Kidney capillary endothelial cell (primary cell): ENCODE measurements around the gene UTS2R.

Experiments
- DNase-seq: peaks from one replicate; pipeline ENCODE4 v3.0.0-alpha.2; 2018; ENCODE audit warnings: low spot score

UTS2R gene

GRCh38 chr17:82389379-82389778, 17.8 kb downstream of the UTS2R start:
- no peak for DNase-seq

DNA sequence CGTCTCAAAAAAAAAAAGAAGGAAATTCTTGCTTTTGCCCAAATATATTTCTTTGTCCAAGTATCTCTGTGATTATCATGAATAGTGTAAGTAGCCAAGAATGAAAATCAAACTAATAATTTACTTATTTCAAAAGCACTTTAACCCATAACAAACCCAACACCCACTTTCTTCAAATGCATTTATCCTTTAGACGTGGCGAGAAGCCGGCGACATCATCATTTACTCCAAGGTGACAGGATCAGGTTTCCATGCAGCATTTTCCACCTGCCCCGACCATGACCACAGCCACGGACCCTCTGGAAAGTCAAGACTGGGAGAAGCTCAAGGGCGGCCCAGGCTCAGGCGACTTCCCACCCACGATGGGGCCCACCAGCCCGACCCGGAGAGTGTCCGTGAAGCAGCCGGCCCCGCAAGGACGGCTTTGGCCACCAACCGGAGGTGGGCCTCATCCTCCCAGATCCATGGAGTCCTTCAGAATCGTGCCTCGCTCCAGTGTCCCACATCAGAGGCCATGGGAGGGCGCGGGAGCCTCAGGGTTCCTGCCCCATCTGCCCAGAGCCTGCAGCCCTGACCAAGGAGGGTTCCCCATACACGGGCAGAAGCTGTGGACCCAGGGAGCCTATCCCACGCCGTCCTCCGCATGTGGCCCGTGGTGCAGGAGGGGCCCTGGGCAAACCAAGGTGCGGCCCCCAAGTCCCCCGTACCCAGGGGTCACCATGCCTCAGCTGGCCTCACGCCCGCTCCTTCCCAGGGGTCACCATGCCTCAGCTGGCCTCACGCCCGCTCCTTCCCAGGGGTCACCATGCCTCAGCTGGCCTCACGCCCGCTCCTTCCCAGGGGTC, 18.7 kb downstream of the UTS2R start:
- DNase-seq = no peak

GRCh38 chr17:82390860-82391435, 19.4 kb downstream of the UTS2R start:
- no peak for DNase-seq

DNA sequence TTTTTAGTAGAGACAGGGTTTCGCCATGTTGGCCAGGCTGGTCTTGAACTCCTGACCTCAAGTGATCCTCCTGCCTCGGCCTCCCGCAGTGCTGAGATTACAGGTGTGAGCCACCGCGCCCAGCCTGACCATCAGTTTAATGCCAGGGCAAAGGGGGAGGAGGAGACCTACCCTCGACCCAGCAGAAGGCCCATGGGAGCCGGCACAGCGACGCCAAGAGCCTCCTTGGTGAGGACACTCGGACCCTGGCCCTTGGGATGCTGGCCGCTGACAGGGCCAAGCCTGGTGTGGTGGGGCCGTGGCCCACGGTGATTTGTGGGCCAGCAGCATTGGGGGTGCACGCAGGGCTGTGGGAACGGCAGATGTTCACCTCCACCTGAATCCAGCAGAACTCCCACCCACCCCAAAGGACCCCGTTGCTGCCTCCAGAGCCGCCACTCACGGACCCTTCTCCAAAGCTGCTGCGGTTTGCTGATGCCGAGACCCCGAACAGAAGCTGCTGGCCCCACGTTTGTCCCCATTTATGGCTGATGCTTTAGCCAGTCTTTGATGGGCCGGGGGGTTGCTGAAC, 20.0 kb downstream of the UTS2R start:
- no peak for DNase-seq

- DNase-seq = no peak
Observed at GRCh38 chr17:82392209-82392920, 20.8 kb downstream of the UTS2R start.

- no peak for DNase-seq
Observed at GRCh38 chr17:82392941-82393340, 21.4 kb downstream of the UTS2R start.

DNA sequence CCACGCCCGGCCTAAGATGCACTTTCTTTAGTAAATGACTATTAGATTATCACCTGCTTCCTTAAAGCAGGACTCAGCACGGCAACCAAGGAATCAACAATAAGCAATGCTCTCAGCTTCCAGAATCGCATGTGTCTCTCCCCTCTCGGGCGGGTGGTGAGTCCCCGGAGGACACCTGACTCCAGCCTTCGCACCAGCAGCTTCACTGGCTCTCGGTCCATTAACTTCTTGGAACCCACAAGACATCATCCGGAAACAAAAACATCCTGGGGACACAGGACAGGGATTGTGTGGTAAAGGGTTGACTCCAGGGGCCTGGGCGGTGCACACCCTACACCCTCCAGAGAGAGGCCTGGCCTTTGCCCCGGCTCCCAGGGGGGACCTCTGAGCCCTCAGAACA, 22.7 kb downstream of the UTS2R start:
- no peak for DNase-seq

GRCh38 chr17:82396601-82397435, 25.3 kb downstream of the UTS2R start:
- no peak for DNase-seq

GRCh38 chr17:82397449-82398335, 26.1 kb downstream of the UTS2R start:
- no peak for DNase-seq

GRCh38 chr17:82399041-82399441, 27.5 kb downstream of the UTS2R start:
- DNase-seq = no peak

- no peak for DNase-seq
Observed at GRCh38 chr17:82399601-82400101, 28.1 kb downstream of the UTS2R start.

GRCh38 chr17:82400206-82400605, 28.6 kb downstream of the UTS2R start:
- no peak for DNase-seq

DNA sequence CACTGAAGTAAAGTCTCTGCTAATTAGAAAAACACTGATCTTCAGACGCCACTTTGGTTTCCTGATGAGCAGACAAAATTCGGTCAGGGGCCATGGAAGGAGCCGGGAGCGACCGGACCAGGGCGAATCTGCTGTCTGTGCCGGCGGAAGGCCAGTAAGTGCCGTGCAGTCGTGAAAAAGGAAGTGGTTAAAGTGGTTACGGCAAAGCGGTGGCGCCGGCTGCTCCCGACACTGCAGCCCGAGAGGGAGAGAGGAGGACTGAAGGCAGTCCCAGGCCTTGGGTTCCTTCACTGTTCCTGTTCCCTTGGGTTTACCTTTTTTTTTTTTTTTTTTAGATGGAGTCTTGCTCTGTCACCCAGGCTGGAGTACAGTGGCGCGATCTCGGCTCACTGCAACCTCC, 29.3 kb downstream of the UTS2R start:
- DNase-seq = no peak

DNA sequence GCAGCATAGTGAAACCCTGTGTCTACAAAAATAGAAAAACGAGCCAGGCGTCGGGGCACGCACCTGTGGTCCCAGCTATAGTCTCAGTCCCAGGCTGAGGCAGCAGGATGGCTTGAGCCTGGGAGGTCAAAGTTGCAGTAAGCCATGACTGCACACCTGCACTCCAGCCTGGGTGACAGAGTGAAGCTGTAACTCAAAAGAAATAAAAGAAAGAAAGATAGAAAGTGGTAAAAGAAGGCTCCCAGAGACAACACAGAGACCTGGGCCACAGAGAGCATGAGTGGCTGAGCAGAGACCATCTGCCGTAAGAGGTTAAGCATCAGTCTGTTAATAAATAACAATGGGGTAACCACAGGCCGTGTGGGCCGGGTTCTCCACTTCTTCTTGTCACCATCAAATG, 31.3 kb downstream of the UTS2R start:
- no peak for DNase-seq

DNA sequence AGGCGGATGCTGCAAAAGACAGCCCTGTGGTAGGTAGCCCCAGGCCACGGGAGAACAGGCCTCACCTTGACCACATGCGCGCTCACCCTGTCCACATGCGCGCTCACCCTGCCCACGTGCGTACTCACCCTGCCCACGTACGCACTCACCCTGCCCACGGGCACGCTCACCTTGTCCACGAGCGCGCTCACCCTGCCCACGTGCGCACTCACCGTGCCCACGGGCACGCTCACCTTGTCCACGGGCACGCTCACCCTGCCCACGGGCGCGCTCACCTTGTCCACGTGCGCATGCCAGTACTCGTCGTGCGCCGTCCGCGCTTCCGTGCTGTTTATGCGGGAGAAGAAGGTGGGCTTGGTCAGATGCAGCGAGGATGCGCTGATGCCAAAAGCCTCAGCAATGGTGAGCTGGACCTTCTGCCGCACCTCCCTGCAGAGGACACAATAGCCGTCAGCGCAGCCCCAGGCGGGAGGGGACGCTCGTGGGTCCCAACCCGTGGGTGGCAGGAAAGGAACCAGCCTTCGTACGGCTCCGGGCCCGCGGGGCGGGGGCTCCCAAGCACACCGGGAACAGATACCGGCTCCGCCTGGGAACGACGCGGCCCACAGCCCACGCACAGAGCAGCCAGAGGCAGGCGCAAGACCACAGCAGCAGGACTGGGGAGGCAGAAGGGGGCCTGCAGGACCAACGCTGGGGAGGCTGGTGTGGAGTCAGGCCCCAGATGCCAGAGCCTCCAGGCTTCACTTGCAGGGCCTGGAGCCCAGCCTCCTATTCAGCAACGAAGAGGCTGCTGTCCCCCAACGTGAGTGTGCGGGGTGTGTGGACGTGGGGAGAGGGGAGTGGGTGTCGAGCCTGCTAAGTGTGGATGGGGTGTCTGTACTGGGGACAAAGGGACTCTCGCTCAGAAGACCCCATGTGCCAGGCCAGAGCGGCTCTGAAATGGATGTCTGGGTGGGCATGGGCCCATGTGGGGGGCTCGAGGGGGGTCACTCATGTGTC, 32.4 kb downstream of the UTS2R start:
- DNase-seq = no peak

DNA sequence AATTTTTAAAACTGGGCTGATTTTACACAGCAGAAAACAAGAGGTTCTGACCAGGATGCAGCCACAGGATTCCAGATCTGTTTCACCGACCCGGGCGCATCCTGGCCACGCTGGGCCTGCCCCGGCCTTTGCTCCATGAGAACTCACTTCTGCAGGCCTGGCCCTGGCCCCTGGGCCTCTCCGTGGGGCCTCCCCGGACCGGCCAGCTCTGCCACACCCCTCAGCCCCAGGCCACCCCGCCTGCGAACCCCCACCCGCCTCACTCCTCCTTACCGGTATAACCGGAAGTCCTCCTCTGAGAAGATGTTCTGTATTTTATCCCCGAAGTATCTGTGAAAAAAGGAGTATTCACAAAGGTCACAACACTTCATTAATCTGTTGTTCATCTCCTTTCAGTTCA, 33.5 kb downstream of the UTS2R start:
- no peak for DNase-seq

DNA sequence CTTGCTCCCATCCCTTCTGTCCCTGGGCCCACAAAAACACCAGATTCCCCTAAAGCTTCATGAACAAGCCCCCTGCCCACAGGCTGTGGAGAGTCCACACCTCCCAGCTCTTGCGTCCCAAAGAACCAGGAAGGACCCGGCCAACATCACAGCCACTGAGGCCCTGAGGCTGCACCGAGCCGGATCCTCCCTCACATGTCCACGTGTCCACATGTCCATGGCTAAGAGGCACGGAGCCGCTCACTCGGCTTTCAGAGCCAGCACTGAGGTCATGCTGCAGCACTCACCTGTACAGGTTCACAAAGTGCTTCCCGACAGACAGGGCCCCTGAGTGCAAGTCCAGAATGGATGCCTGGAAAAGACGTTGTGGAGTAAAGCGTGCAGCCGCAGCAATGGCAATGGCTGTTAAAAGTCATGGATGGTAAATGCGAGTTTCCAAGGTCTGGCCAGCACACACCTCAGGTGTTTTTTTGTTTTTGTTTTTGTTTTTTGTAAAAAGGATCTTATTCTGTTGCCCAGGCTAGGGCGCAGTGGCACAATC, 34.6 kb downstream of the UTS2R start:
- DNase-seq = no peak

- no peak for DNase-seq
Observed at GRCh38 chr17:82407255-82407654, 35.7 kb downstream of the UTS2R start.

DNA sequence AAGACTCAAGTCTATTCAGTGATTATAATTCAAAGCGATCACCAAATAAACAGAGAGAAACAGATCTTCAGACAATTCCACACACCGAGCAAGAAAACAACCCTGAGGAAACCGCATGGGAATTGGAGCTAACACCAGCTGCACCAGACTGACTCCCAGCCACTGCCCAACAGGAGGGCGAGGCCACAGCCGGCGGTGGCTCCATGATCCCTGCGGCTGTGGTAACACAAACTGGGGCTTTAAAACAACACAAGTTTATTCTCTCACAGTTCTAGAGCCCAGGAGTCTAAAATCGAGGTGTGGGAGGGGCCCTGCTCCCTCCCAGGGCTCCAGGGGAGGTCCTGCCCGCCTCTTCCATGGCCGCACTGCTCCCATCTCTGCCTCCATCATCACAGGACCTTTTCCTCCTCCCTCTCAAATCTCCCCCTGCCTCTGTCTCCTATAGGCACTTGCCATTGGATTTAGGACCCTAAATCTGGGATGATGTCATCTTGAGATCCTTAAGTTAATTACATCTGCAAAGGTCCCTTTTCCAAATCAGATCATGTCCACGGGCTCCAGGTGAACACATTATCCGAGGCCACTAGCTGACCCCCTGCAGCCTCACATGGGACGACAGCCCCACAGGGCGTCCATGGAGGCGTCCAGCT, 36.8 kb downstream of the UTS2R start:
- DNase-seq = no peak
